Tongue (tissue), 2 donors: ENCODE data around the gene TDRD9. TPM values are rescaled to one million over a fixed set of nuclear protein-coding genes. Genes with fewer than 3 reads are reported as not detected.

Source experiments
- DNase-seq: peaks from one replicate; pipeline ENCODE4 v3.0.0-alpha.2; 2015
- total RNA-seq: library from RNA; depleted of rRNA; stranded (reverse); fragments of >200 nt; gene quantifications from one replicate; pipeline ENCODE4 v1.2.3, GENCODE V29; 2014

TDRD9 gene
- total RNA-seq, 1 donor from 2014 or later = 1.0 TPM

DNA sequence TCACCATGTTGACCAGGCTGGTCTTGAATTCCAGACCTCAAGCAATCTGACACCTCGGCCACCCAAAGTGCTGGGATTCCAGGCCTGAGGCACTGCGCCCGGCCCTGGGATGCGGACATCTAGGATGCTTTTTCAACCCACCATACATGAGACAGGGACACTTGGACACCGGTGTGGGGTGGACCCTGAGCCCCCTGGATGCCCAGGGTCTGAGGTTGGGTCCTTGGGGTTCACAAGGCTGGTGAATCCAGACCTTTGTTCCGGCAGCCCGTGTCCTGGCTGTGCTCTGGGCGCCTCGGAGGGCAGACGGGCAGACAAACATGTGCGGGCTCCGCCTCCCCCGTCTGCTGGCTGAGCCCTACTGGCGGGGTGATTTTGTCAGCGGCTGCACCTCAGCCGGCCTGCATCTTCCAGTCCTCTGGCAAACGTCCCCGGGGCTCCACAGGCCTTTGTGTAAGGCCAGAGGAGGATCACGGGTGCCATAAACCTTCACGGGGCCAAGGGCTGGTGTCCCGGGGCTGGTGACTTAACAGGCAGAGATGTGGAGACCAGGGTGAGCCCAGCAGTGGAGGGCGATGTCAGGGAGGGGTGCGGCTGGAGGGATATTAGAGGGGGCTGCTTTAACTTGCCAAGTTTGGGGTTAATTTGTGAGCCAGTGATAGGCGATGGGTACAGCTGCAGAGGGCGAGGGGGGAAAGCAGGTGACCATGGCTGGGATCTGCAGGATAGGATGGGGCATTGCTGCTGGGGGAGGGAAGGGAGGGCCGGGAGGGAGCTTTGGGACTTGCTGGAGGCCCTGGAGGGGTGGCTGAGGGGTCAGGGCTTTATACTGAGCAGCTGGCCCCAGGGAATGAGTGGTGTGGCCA lies 163.0 kb downstream of the TDRD9 start:
- DNase-seq = no peak

DNA sequence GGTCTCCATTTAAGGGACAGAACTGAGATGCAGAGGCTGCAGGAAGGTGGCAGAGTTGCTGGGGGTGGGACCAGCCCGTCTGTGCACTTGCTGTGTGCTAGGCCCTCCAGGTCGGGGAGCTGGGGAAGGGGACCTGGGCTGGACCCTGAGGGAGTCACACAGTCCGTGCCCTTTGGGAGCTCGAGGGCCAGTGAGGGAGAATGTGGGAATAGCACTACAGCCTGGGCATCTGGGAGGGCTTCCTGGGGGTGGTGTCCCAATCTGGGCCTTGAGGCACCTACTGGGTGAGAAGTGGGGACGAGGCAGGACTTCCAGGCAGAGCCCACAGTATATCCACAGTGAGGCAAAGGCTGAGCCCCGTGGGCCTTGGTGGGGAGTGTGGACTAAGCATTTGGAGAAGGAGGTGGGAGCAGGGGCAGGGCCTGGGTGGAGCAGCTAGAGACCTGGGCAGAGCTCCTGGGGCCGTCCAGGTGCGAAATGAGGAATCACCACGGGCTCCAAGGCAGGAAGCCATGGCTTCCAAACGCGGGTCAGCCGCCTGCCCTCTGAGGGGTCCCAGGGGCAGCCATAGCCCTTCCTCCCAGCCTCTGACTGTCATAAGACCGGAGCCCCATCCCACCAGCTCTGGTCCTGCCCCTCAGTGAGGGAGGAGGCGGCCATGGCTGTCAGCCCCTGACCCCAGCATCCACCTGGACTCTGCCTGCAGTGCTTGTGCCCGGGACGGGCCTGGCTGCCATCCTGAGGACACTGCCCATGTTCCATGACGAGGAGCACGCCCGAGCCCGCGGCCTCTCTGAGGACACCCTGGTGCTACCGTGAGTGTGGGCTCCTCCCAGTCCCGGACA lies 163.9 kb downstream of the TDRD9 start:
- no peak for DNase-seq

DNA sequence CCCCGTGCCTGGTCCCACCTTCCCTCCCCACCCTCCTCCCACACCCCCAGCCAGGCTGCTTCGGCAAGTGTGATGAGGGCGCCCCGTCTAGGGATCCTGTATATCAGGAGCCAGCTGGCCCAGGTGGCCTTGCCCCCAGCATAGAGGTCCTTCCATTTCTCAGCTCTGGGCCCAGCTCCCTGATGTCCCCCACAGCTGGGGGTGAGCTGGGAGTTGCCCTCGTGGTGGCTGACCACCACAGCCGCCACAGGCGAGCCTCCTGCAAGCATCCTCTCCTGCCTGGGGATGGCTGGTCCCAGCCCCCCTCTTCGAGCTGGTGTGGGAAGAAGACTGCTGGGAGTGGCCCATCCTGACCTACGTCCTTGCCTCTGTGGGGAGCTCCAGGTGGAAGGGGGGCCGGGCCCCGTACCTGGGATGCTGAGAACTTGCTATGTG lies 164.7 kb downstream of the TDRD9 start:
- no peak for DNase-seq

DNA sequence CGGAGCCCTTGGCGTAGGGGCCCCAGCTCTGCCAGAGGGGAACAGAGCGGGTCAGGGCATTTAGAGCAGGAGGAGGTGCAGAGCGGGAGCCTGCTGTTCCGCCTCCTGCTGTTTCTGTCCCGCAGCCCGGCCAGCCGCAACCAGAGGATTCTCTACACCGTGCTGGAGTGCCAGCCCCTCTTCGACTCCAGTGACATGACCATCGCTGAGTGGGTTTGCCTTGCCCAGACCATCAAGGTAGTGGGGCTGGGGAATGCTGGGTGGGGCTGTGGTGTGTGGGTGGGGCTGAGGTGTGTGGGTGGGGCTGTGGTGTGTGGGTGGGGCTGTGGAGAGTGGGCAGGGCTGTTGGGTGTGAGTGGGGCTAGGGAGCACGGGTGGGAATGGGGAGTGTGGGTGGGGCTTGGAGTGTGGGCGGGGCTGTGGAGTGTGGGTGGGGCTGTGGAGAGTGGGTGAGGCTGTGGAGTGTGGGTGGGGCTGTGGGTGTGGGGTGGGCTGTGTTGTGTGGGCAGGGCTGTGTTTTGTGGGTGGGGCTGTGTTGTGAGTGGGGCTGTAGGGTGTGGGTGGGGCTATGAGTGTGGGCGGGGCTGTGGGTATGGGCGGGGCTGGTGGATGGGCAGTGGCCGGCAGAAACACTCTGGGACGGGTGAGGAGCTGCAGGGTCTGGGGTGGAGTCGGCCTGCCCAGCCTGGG lies 165.3 kb downstream of the TDRD9 start:
- DNase-seq = no peak

DNA sequence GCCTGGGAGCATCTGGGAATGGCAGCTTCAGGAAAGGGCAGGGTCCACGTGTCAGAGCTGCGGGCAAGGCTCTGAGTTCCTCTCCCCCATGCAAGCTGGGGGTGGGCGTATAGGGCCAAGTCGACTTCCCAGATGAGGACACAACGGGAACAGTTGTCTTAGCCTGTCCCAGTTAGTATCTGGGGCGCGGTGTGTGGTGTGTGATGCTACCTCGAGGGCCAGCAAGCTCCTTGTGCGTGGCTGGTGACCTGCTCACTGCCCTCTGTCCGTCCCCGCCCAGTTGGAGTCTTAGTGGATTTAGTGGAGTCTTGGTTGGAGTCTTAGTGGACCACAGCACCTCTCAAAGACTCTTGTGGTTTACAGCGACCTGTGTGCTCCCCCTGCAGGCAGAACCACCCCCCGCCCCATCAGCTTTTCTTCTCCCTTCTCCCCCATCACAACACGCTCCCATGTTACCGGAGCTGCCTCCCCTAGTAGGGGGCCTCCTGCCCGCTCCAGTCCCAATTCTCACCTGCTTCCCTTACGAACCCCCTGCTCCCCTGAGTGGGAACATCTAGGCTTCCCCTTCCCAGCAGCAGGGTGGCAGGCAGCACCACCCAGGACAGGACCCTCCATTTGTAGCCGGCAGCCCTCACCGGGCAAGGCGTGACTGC lies 165.9 kb downstream of the TDRD9 start:
- DNase-seq = no peak

DNA sequence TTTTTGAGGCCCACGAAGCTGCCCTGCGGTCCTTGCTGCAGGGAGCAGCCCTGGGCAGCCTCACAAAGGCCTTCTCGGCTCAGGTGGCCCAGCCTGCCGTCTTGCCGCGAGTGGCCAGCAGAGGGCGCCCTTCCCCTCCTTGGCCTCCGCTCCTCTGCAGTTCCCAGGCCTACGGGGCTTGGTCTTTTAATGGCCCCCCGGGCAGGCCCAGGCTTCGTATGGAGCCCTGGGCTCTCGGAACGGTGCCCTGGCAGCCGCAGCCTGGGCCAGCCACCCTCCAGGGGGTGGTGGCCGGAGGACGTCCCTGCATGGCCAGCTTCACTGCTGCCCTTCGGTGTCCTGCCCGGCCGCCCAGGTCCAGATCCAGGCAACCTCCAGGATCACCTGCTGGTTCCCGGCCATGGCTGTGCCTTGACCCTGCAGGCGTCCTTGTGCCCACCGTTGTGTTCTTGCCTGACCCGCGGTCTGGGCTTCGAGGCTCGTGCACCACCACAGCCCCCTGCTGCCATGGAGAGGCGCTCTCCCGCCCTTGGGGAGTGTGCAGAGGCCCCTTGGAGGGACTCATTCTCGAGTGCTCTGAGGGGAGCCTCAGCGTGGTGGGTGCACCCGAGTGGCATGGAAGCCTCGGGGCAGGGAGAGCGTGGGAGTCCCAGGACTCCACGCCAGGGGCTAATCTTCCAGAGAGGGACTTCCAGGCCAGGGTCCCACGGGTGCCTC lies 166.6 kb downstream of the TDRD9 start:
- DNase-seq = peak; percentile 67

DNA sequence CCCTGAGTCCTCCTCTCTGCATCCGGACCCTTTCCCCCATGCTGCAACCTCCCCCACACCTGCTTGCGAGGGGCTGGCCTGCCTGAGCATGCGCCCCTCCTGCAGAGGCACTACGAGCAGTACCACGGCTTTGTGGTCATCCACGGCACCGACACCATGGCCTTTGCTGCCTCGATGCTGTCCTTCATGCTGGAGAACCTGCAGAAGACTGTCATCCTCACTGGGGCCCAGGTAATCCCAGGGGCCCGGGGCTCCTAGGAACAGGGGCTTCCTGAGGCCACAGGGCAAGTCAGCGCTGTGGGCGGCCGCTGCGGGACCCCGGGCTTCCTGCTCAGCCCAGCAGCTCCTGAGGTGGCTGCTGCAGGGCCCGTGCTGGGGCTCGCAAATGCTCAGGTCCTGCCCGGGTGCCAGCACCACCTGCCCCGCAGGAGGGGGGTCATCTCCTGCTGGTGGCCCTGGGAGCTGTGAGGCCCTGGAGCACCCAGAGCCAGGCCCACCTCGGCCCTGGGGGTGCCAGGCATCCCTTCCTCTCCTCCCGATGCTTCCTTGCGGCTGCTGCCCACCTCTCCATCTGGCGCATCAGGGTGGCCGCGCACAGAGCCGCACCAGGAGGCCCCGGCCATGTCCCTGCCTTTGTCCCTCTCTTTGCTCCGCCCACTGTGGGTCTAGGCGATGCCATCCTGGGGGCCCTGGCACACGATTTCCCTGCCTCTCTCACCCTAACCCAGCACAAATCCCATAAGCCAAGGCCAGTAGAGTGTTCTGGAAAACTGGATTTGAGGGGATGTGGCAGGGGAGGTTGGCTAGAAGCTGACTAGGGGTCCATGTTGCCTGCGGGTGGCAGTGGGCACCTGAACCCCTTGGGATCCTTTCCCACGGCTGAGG lies 167.4 kb downstream of the TDRD9 start:
- no peak for DNase-seq

DNA sequence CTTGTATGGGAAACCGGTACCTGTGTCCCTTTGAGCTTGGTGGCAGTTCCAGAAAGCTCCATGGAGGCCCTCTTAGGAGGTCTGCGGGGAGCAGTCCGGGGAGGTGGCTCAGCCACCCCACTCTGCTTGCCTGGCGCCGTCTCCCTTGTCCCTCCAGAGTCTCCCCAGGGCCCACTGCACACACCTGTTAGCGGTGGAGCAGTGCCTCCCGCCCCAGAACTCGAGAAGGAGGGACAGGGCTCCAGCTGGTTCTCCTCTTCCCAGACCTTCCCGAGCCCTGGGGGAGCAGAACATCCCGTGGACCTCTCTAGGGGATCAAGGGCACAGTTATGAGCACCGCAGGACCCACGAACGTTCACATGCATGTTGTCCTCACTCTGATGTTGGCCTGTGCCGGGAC lies 168.1 kb downstream of the TDRD9 start:
- no peak for DNase-seq

DNA sequence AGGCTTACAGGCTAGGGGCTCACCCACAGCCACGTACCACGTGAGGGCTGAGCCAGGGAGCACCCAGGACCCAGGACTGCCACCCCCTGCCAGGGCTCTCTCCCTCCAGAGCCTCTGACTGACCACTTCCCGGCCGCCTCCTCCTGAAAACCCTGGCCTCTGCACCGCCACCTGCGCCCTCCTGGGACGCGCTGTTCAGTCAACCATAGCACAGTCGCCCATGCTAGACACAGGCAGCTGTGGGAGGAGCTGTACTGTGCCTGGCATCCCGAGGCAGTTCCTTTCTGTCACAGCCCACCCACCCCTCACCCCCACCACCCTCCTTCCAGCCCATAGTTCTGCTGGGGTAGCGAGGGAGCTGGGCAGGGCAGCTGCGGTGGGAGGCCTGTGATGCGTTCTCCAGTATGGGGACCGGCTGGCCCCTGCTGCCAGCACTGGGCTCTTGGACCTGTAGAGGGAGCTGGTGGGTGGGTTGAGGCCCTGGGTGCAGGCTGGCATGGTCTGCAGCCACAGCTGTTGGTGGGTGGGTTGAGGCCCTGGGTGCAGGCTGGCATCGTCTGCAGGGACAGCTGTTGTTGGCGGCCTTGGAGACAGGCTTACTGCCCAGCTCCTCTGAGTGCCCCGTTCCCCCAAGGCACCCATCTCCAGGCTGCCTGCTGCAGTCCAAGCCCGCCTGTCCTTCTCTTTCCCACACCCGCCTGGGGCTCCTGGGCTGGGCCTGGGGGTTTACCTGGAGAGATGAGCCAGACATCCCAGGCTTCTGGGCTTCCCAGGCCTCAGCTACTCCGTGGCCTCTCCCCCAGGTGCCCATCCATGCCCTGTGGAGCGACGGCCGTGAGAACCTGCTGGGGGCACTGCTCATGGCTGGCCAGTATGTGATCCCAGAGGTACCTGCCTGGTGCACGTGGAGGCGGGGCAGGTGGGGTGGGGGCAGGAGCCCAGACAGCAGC lies 168.8 kb downstream of the TDRD9 start:
- DNase-seq = peak; percentile 77

DNA sequence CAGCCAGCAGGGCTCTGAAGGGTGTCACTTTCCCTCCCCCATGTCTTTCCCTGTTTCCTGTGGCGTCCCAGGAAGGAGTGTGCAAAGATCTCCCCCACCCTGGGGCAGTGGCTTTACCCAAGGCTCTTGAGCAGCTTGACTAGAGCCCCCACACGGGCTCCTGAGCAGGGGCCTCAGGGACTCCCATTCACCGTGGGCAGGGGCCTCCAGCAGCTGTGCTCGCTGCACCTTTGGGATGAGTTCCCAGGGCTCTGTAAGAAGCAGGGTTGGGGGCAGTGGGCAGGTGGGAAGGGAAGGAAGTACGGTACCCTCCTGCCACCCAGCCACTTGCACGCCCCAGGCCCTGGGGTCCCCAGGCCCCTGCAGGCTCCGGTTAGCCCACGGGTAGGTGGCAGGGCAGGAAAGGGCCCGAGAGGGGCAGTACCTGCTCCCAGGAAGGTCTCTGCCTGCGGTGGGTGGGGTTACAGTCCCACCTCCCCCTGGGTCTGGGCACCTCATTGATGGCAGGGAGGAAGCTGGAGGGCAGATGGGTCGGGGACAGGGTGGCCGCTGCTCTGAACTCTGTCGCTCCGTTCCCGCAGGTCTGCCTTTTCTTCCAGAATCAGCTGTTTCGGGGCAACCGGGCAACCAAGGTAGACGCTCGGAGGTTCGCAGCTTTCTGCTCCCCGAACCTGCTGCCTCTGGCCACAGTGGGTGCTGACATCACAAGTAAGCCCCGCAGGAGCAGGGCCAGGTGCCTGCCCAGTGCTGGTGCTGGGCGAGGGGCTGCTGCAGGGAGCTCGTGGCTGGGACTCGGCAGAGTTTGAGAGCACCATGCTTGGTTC lies 170.2 kb downstream of the TDRD9 start:
- DNase-seq = no peak

DNA sequence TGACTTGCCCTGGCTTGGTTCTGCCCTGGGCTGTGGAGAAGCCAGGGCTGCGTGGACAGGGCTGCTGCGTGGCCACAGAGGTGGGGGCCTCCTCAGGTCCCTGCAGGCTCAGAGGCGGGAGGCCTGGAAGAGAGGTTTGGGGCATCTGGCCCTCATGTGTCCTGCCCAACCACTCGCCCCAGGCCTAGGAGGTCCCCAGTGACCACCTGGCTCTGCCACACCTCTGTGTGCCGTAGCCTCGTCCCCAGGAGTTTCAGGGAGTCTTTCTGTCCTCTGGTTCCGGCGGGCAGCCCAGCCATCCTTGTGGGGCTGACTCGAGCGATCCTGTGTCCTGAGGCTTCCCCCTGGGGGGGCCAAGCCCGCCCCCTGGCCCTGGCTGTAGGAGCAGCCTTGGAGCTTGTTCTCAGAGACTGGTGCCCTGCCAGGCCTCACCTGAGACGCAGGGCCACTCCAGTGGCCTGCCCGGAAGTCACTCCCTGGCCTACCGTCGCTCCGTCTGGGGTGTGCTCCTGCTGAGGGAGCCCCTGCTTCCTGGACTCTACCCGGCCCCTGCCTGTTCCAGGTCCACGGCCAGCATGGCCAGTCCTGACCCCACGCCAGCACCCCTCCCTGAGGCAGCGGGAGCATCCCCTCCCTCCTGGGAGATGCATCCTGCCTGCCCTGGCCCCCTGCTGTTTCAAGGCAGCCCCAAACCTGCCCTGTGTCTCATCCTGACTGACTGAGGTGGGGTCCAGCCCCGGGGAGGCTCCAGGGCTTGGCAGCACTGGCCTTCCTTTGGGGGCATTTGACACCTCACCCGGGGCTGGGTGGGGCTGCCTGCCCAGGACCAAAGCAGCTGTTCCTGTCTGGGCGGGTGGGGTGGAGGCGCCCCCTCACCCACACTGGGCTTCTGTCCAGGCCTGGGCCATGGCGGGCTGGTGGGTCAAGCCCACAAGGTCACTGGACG lies 171.1 kb downstream of the TDRD9 start:
- DNase-seq = peak; percentile 37

DNA sequence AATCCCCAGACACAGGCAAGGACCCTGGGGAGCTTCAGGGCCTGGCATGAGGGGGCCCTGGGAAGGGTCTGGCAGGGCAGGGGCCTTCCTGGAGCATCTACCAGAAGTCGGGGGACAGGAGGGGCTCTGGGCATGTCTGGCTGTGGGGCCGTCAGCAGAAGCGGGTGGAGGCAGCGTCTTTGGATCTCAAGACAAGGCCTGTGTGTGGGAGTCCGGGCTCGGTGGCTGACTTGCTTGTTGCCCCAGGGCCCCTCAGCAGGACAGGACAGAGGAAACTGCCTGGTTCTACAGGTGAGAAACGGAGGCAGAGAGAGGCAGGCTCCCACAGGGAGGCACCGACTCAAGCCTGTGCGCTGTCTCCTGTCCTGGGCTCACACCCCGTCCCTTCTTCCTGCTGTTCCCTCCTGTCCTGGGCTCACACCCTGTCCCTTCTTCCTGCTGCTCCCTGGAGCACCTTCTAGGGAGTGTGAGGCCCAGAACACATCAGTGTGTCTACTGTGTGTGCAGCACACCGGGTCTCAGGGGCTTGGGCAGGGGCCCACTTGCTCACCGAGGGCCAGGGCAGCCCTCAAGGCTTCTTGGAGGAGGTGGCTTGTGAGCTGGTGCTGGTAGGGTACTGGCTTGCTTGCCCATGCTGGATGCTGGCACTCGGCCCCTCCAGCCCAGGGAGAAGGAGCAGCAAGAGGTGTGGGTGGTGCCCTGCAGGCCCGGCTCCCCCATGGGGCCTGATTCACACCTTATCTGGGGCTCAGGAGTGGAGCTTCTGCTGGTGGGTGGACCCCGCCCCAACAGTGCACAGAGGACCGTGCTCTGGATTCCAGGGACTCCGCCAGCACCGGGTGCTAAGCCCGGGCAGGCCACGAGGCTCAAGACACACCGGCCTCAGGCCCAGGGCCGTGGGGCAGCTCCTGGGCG lies 172.2 kb downstream of the TDRD9 start:
- DNase-seq = no peak

DNA sequence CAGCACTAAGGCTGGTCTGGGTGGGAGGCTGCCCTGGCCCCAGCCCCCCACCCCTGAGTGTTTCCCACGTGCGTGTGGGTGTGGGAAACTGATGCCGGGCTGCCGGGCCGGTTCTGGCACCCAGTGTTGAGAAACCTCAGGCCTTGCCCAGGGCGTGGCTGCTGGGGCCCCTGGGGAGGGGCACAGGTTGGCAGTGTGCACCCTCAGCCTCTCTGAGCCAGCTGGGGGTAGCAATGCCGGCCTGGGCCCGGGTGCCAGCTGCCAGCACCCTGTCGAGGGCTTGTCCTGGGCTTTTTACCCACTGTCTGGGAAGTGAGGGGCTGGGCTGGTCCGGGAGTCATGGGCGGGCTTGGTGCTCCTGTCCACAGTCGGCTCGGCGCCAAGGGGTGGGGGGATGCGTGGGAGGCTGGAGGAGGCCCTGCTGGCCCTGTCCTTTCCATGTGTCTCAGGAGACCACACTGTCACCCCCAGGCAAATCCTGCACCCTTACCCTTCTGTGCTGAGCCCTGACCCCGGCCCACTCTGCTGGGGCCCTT lies 172.9 kb downstream of the TDRD9 start:
- no peak for DNase-seq

DNA sequence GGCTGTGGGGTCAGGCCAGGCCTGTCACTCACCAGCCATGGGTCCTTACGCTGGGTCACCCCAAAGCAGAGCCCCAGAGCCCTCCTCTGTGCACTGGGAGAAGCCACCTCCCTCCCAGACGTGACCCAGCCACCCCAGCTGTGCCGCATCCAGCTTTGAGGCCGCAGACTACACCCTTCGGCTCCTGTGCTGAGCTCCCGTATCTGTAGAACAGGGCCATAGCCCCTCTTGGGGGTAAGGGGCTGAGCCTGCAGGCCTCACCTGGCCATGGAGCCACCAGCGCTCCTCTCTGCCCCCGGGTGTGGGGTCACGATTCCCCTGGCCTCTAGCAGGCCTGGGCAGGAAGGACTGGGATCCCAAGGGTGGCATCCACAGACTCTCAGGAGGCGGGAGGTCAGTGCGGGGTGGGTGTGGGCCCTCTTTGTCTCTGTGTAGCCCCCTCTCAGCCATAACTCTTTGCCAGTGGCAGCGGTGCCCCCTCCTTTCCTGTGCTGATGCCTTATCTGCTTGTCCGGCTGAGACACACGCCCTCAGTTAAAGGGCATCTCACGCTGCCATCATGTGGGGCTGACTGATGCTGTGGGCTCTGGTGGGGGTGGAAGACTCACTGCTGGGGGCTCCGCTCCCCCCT lies 173.5 kb downstream of the TDRD9 start:
- DNase-seq = no peak
